ENCODE results near the gene RIOX2.

GRCh38 chr3:97999994-98000393, 27.8 kb upstream of the RIOX2 start:
- no peak for TF ChIP-seq EZH2phosphoT487 (IDR thresholded peaks at IDR 0.05; ENCODE audit: borderline replicate concordance, low read depth, low read length)
- TF ChIP-seq CTCF (conservative IDR thresholded peaks at IDR 0.05; ENCODE audit: low read length): no peak

Data from OCI-LY7 (cell line).